Placental pericyte (primary cell): ENCODE results near the gene NOTO. TPM values are rescaled to one million over a fixed set of nuclear protein-coding genes. Genes with fewer than 3 reads are reported as not detected.

Experiments
- total RNA-seq: library from RNA; depleted of rRNA; stranded (reverse); fragments of >200 nt; gene quantifications from 2 replicates; pipeline ENCODE4 v1.2.3, GENCODE V29; 2012

NOTO gene, protein sequence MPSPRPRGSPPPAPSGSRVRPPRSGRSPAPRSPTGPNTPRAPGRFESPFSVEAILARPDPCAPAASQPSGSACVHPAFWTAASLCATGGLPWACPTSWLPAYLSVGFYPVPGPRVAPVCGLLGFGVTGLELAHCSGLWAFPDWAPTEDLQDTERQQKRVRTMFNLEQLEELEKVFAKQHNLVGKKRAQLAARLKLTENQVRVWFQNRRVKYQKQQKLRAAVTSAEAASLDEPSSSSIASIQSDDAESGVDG
- not detected in 2 replicates for total RNA-seq

DNA sequence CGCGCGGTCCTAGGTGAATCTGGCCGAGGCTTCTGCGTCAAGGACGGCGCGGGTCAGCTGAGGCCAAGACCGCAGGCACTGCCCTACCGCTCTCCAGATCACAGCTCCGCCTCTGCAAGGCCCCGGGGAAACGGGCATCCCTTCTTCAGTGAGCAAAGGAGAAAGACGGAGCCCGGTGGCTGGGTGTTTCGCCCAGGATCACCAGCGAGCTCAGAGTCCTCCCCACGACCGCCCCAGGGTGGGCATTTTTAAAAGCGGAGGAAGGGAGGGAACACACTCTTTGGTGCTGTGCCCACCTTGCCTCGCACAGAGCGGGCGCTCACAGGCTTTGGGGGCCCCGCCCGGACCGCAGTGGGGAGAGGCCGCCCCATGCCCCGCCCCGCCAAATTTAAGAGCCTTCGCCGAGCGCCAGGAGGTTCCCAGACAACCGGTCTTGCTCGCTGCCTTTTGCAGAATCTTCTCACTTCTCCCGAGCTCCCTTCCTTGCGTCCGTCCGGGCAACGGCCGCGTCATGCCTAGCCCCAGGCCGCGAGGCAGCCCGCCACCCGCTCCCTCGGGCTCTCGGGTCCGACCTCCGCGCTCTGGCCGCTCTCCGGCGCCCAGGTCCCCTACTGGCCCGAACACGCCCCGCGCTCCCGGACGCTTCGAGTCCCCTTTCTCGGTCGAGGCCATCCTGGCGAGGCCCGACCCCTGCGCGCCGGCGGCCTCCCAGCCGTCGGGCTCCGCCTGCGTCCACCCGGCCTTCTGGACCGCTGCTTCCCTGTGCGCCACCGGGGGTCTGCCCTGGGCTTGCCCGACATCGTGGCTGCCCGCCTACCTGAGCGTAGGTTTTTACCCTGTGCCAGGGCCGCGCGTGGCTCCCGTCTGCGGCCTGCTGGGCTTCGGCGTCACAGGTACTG is at the start of gene NOTO:
TSS of gene NOTO (plus strand) at position 419 of the 899 bp plus-strand sequence. CDS start at position 512, 93 bp downstream.

DNA sequence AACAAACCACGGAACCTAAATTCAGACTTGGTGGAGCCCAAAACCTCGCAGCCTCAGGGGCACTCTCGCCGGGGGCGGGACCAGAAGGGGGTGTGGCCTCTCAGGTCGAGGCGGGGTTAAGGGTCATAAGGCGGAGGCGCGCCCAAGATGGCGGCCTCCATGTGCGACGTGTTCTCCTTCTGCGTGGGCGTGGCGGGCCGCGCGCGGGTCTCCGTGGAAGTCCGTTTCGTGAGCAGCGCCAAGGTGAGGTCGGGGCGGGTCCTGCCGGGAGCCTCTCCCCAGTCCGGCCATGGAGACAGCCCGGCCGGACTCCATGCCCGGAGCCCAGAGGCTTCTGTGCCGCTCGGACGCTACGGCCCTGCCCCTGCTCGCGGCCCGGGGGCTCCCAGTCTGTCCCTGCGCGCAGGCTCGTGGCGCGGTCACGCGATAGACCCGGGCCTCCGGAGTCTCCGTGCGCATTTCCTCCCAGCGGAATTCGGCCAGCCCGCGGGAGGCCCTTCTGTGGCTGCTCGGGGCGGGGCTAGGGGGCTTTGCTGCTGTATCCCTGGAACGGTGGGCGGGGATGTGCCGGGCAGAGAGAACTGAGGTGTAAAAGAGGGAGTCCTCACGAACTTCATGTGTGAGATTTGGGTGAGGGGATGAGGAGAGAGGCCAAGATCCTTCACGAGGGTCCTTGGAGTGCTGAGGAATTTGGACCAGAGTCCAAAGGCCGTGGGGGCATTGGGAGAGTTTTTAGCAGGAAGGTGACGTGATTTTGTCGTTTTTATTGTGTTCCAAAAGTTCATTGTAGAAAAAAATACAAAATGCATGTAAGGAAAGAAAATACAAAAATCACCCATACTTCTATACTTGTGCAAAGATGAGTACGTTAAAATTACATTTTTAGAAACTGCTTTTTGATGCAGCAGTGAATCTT is 12.0 kb downstream of the NOTO start, which contains the start of gene SMYD5:
TSS of gene SMYD5 (plus strand) at position 126 of the 916 bp plus-strand sequence. CDS start at position 148, 22 bp downstream.

DNA sequence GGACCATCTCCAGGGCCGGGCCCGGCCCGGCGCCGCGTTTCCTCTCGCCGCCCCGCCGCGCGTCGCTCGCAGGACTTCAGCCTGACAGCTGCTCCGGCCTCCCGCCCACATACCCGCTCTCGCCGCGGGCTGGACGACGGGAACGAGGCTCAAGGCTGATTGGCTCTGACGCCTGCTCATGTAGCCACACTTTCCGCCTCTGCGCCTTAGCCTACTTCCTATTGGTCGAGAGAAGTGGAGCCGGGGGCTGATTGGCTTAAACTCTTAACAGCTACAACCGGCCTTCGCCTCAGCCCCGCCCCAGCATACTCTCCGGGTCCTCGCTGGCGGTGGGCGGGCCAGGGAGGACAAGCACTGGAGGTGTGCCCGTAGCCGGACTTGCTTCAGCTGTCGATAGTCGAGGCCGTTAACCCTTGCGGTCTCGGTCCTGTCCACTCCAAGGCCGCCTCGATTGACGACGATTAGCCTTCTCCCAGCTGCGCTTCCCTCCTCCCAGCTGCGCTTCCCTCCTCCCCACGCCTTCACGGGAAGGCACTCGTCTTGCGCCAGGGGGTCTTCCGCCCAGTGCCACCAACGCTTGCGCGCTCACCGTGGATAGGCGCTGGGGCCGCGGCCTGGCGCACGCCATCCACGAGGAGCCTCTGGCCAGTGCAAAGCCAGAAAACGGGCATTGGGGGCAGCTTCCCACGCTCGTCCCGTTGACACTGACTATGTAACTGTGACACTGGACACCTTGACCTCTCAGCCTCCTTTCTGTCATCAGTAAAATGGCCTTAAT is 31.0 kb downstream of the NOTO start, which contains the start of gene PRADC1:
TSS of gene PRADC1 (minus strand) at position 86 of the 778 bp plus-strand sequence. CDS start at position 7, 79 bp downstream.

DNA sequence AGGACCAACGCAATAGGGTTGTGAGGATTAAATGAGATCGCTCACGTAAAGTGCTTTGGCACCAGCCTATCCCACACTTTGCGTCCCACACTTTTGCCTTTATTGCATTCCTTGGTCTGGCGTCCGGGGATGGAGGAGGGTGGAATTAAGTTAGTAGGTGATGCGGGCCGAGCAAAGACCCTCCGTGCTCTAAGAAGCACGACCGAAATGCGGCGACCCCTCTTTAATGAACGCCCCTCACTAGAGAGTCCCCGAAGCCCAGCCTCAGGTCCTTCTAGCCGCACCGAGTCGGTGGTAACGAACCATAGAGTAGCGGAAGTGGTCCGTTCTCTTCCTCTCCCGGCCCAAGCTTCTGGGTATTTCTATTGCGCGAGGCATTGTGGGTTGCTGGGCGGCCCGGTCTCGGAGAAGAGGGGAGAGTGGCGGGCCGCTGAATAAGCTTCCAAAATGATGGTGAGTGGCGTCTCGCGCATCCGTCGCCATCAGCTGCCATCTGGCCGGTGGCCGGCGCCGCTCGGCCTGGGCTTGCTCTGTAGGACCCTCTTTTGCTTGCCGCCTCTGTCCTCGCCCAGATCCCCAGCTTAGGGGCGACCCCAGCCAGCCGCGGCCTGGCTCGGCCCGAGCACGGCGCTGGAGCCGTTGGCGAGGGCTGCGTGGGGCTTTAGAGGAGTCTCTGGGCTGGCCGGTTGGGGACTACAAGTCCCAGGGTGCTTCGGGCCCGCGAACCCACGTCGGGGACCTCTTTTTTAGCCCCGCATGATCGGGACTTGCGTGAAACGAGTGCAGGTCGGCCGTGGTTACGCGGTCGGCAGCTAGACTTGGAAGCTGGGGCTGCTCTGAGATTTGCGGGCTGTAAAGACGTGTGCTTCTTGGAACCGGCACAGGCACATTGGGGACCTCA is 31.8 kb downstream of the NOTO start, which contains the start of gene CCT7:
TSS of gene CCT7 (plus strand) at position 377 of the 901 bp plus-strand sequence. CDS start at position 448, 71 bp downstream.

Other genes starting within 250 kb of the NOTO start
- gene SFXN5, start 130.9 kb upstream of the NOTO start, total RNA-seq: 9.6 and 18.8 TPM in 2 replicates
- gene RAB11FIP5, start 89.6 kb upstream of the NOTO start, total RNA-seq: 25.6 and 51.0 TPM in 2 replicates
- gene SMYD5, start 11.7 kb downstream of the NOTO start, total RNA-seq: 24.3 and 29.5 TPM in 2 replicates
- 5.9 and 30.2 TPM in 2 replicates for gene PRADC1, start 30.7 kb downstream of the NOTO start, total RNA-seq
- 221 and 323 TPM in 2 replicates for gene CCT7, start 31.7 kb downstream of the NOTO start, total RNA-seq
- gene FBXO41, start 81.9 kb downstream of the NOTO start, total RNA-seq: 1.4 and 1.5 TPM in 2 replicates
- gene EGR4, start 91.0 kb downstream of the NOTO start, total RNA-seq: not detected in 2 replicates
- gene ALMS1, start 183.3 kb downstream of the NOTO start, total RNA-seq: 12.0 and 30.2 TPM in 2 replicates